ENCODE measurements around the gene TMEM236.
A peak's percentile ranks its signal among the peaks of the same experiment; 100 is the strongest.
"Not testable (repeated sequence)": the region's sequence is repeated elsewhere in the genome, so short reads cannot be mapped to it uniquely, and the experiment has no call there.

The TMEM236 gene

DNA sequence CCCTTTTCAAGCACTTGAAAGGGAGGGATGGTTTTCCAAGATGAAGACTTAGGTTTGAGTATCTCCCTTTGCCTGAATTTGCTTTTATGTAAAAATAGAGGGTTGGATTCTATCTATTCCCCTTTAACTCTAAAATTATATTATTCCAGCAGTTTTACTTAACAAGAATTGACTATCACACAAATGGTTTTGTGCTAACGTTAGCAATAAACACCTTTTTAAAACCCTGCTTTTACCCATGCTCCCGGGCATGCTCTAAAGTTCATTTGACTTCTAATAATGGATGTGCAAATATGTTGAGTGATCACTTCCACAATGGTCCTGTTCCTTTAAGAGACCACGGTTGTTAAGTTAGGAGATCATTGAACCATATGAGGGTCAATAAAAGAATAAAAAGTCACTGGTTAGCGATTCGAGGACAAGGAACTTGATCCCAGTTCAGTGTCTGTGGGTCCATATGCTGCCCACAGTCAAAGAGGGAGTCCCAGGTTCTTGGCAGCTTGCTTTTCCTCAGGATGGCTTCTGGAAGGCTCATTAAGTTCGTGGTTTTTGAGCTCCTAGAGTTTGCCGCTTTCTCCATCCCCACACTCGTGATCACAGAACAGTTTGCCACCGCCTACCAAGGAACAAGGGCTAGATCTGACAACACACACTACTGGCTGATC is at the start of gene TMEM236:
Gene TMEM236 (plus strand): TSS at position 421 of the 665 bp plus-strand sequence. CDS start 95 bp downstream, at position 516.
- DNase-seq: no peak

DNA sequence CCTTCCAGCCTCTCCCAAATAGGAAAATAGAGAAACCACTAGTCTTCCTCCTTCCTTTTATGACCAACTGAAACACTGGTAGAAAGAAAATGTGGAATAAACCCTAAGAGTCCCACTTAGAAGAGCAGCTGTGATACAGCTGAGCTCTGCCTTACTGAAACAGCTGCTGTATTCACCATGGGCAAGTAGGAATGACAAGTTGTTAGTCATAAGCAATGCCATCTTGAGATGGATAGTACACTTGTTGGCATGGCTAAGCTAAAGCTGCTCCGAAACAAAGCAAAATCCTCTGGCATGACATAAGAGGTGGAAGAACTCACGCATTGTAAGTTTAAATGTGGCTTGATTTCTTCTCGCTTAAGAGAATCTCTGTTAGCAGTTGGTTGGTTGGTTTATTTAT is 48.3 kb upstream of the TMEM236 start:
- DNase-seq: no peak

DNA sequence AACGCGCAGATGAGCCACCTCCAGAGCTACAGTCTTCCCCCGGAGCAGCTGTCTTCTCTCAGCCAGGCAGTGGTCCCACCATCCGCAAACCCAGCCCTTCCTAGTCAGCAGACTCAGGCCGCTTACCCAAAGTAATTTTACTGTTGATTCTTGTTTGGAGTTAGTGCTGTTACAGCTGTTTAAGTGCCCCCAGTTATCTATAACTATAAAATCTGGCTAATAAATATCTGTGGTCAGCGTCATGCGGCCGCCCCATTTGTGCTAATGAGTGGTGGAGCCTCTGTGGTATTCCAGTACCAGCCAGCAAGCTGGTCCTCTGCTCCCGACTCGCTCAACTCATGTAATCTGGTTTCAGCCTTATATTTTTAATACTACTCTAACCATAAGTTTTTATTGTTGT is 43.2 kb upstream of the TMEM236 start:
- no peak for DNase-seq

DNA sequence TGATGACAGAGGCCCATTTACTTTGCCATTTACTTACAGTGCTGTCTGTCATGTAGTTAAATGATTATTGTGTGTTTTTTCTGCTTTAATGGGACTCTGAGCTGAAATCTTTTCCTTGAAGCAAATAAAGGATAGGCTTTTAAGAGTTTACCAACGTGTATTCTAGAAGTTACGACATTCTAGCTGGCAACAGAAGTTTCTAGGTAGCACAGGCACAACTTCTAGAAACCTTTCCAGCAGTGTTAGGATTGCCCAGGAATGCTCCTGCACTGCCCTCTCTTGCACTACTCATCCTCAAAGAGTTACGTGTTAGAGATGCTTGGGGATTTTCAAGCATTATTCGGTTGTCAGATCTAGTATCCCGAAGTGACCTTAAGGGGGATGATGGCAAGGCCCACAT is 42.5 kb upstream of the TMEM236 start:
- no peak for DNase-seq

DNA sequence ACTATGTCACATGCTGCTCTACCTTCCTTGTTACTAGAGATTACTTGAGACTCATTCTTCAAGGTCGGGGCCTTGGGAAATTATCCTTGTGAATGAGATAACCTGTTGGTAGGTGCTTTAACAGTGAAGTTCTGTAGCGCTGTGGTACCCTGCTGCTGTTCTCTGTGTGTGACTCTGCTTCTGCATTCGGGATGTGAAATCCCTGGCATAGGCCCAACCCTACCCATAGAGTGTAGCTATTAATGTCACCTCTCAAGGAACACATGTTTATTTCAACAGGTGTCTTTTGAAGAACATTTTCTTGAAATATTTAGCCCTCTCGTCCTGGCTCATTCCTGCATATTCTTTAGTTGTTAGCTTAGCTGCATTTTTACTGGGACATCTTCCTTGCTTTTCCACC is 41.8 kb upstream of the TMEM236 start:
- no peak for DNase-seq

DNA sequence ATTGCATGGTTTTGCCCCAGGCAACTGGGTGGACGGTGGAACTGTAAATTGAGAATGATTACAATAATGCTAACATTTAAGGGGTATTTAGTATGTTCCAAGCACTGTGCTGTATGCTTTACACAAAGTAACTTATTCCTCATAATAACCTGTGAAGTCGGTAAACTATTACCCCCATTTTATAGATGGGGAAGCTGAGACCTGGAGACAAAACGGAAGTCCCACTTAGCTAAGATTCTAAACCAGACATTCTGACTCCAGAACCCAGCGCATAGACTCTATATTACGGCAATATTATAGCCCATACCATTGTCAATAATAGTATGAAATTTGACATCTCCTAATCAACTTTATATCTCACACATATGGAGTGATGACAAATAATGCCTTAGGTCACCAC is 39.9 kb upstream of the TMEM236 start:
- DNase-seq: no peak

- no peak for DNase-seq
These were observed 39.1 kb upstream of the TMEM236 start for GRCh38 chr10:17712717-17713471.

- DNase-seq: no peak
These were observed 38.2 kb upstream of the TMEM236 start for GRCh38 chr10:17713758-17714157.

GRCh38 chr10:17716161-17716560 is 35.8 kb upstream of the TMEM236 start:
- DNase-seq: no peak

DNA sequence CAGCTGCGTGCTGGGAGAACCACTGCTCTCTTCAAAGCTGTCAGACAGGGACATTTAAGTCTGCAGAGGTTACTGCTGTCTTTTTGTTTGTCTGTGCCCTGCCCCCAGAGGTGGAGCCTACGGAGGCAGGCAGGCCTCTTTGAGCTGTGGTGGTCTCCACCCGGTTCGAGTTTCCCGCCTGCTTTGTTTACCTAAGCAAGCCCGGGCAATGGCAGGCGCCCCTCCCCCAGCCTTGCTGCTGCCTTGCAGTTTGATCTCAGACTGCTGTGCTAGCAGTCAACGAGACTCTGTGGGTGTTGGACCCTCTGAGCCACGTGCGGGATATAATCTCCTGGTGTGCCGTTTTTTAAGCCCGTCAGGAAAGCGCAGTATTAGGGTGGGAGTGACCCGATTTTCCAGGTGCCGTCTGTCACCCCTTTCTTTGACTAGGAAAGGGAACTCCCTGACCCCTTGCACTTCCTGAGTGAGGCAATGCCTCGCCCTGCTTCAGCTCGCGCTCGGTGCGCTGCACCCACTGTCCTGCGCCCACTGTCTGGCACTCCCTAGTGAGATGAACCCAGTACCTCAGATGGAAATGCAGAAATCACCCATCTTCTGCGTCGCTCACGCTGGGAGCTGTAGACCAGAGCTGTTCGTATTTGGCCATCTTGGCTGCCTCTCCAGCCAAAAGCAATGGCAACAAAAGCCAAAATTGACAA is 29.5 kb upstream of the TMEM236 start:
- DNase-seq: not testable (repeated sequence)

DNA sequence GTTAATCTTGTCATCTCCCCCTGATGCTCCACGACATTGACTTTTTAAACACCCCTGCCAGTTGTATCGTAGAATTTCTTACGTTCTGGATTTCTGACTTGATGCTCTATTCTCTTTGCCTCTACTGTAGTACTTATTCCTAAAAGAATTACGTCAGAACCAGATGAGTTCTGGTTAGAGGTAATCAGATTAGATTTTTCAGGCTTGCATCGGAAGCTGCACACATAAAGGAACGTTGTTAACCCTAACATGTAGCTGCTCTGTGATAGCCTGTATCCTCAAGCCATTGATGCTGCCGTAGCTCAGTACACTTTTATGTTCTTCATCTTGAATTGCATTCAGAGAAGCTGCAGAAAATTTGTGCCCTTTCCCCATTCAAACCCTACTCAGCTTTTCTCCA is 26.3 kb upstream of the TMEM236 start:
- no peak for DNase-seq

DNA sequence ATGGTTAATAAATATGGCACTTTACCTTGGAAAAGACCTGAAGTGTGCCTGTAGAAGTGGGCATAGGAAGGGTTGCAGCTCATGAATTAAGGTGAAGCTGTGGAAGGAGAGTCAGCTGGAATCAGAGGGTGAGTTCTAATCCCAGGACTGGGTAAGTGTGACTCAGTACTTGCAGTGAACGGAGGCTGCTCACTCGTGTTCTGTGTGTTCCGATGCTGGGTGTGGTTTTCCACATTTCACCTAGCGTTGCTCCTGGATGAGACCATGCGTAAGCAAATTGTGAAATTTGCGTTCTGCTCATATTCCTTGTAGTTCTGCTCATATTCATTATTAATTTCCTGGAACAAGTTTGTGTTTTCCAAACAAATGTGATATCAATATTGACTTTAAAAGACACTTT is 22.4 kb upstream of the TMEM236 start:
- DNase-seq: no peak

DNA sequence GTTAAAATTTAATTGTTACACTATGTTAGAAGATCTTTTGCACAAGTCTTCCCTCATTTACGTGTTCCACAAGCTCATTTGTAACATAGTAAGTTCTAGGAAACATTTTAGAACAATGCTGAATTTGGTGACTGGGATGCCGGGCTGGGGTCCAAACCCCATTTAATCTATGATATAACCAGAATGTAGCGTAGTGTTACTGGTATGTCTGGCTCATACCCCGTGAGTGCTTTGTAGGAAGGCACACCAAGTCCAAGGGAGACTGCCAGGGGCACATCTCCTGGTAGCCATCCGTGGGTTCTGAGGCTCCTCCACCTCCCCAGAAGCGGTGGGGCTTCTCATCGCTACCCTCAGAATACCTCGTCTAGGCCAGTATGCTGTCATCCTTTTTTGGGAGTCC is 21.3 kb upstream of the TMEM236 start:
- DNase-seq: no peak

GRCh38 chr10:17731331-17732020 is 20.5 kb upstream of the TMEM236 start:
- DNase-seq: no peak

- DNase-seq: no peak
These were observed 18.4 kb upstream of the TMEM236 start for GRCh38 chr10:17733620-17734019.

- DNase-seq: no peak
These were observed 17.4 kb upstream of the TMEM236 start for GRCh38 chr10:17734432-17735080.

DNA sequence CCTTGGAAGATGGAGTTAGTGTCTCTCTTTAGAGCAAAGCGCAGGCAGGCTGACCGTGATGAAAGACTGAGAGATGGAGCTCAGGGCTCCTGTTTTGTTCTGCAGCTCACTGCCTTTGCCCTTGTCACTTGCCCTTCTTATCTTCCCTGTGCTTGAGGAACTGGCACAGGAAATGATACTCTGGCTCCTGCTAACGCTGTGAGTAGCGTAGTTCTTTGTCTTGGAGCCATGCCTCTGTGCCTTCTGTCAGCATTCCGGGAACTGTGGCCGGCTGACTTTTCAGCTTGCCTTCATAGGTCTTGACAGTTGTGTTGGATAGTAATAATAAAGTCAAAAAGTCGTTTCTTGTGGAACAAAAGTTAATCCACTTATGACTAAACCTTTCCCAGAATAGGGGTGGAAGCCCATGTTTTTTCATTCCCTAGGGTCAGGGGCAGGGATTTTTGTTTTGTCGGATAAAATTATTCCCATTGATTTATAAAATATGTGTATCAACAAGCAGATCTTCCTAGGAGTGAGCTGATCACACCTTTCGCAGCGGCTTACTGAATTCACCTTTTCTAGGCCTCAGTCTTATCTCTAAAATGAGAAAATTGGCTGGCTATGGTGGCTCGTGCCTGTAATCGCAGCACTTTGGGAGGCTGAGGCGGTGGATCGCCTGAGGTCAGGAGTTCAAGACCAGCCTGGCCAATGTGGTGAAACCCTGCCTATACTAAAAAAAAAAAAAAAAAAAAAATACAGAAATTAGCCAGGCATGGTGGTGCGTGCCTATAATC is 16.6 kb upstream of the TMEM236 start:
- DNase-seq: no peak

DNA sequence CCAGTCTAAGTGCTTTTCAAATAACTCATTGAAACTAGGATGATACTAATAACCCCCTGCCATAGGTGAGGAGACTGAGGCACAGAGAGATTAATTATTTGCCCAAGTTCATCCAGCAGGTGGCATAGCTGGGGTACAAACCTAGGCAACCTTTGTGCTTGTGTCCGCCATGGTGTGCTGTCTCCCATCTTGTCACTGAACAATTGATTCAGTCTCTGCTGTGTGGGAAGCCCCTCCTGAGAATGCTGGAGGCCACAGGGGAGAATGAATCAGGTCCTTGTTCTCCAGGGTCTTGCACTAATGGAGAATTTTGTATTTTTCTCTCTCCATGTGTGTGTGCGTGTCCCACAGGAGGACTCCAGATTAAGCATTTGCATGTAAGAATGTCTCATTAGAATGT is 15.8 kb upstream of the TMEM236 start:
- DNase-seq: no peak

GRCh38 chr10:17737027-17737965 is 14.7 kb upstream of the TMEM236 start:
- no peak for DNase-seq

- DNase-seq: no peak
These were observed 11.3 kb upstream of the TMEM236 start for GRCh38 chr10:17740668-17741067.

DNA sequence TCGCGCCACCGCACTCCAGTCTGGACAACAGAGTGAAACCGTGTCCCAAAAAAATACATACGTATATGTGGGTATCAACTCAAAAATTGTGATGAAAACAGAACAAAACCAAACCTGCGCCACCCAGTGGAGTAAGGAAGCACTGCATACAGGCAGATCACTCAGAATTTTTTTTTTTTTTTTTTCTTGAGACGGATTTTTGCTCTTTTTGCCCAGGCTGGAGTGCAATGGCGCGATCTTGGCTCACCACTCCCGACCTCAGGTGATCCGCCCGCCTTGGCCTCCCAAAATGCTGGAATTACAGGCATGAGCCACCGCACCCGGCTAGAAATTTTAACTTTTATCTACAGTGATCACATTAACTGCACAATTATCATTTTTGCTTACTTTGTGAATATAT is 9.1 kb upstream of the TMEM236 start:
- DNase-seq: peak; percentile 69

Measured in activated CD4-positive, alpha-beta T cell treated with anti-CD3 and anti-CD28 coated beads, Interleukin-2, amount 50 U/mL, for 1 hour (primary cell).